Nephron (organoid): ENCODE measurements around the gene E2F4.
A peak's percentile ranks its signal among the peaks of the same experiment; 100 is the strongest.

ENCODE experiments used
- H3K27ac Mint-ChIP-seq, 3 experiments: 2 replicates each; pipeline ENCODE4 v1.8.0; 2020; ENCODE audit warnings: mixed read lengths in 3 of 3, mild to moderate bottlenecking in 2 of 3, moderate library complexity in 1 of 3
- H3K27me3 Mint-ChIP-seq: 2 replicates; pipeline ENCODE4 v1.8.0; 2021; ENCODE audit warnings: low read depth, mild to moderate bottlenecking, moderate library complexity, mixed read lengths
- H3K36me3 Mint-ChIP-seq: 2 replicates; pipeline ENCODE4 v1.8.0; 2020; ENCODE audit warnings: low read depth, mixed read lengths
- H3K4me1 Mint-ChIP-seq: 2 replicates; pipeline ENCODE4 v1.8.0; 2020; ENCODE audit warnings: mixed read lengths
- H3K4me3 Mint-ChIP-seq, 3 experiments: 2 replicates each; pipeline ENCODE4 v1.8.0; 2020; ENCODE audit warnings: mild to moderate bottlenecking in 3 of 3, mixed read lengths in 3 of 3, moderate library complexity in 2 of 3
- H3K9me3 Mint-ChIP-seq: 2 replicates; pipeline ENCODE4 v1.8.0; 2020; ENCODE audit warnings: mixed read lengths
- CTCF ChIP-seq, 3 experiments: fragments of 200-600 bp; sonication (generic); IDR thresholded peaks; one replicate each; pipeline ENCODE4 v1.5.0; 2021; ENCODE audit warnings: antibody characterized with exemption in 3 of 3; ENCODE audit not compliant: unreplicated experiment in 3 of 3

E2F4 gene

GRCh38 chr16:67199808-67200198 is 7.8 kb downstream of the E2F4 start:
- TF ChIP-seq CTCF (IDR thresholded peaks at IDR 0.05; ENCODE audit: unreplicated experiment in 3 of 3): peak in 1 of 3 experiments; percentile 16
- Mint-ChIP-seq H3K36me3 (peaks cover 32% of the 10 kb centered on the region), H3K9me3 (no peaks in the 10 kb centered on the region), H3K27me3 (peaks cover 5% of the 10 kb centered on the region), H3K4me3 (peak overlapping the region in 2 of 3 experiments; percentile 14 to 34), H3K27ac (no peak overlapping the region), H3K4me1 (peaks cover 8% of the 10 kb centered on the region)

DNA sequence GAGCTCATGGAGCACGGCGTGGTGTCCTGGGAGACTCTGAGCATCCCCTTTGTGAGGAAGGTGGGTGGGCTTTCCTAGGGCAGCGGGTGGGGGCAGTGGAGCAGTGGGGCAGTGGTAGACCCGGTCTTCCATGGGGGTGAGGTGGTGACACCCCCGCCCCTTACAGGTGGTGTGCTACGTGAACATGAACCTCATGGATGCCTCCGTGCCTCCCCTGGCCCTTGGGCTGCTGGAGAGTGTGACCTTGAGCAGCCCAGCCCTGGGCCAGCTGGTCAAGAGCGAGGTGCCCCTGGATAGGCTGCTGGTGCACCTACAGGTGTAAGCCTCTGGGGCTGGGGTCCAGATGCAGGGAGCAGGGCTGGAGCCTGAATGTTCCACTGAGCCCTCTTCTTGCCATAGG is 8.5 kb downstream of the E2F4 start:
- Mint-ChIP-seq H3K27me3 (peaks cover 5% of the 10 kb centered on the region), H3K4me3 (no peak overlapping the region), H3K27ac (no peak overlapping the region), H3K4me1 (peaks cover 8% of the 10 kb centered on the region), H3K36me3 (peaks cover 26% of the 10 kb centered on the region), H3K9me3 (no peaks in the 10 kb centered on the region)
- no peak for TF ChIP-seq CTCF (IDR thresholded peaks at IDR 0.05; ENCODE audit: unreplicated experiment in 3 of 3)

- H3K27ac Mint-ChIP-seq: no peak overlapping the region
- TF ChIP-seq CTCF (IDR thresholded peaks at IDR 0.05; ENCODE audit: unreplicated experiment in 3 of 3): no peak
- H3K4me1 Mint-ChIP-seq: peaks cover 3% of the 10 kb centered on the region
- H3K36me3 Mint-ChIP-seq: peaks cover 14% of the 10 kb centered on the region
- H3K27me3 Mint-ChIP-seq: peaks cover 5% of the 10 kb centered on the region
- H3K9me3 Mint-ChIP-seq: no peaks in the 10 kb centered on the region
- H3K4me3 Mint-ChIP-seq: no peak overlapping the region
Observed at GRCh38 chr16:67201411-67202345, 9.7 kb downstream of the E2F4 start.

- H3K27ac Mint-ChIP-seq: no peak overlapping the region
- H3K4me1 Mint-ChIP-seq: no peaks in the 10 kb centered on the region
- no peaks in the 10 kb centered on the region for H3K9me3 Mint-ChIP-seq
Observed at GRCh38 chr16:67202426-67202825, 10.5 kb downstream of the E2F4 start.

GRCh38 chr16:67202956-67203493 is 11.1 kb downstream of the E2F4 start:
- Mint-ChIP-seq H3K36me3 (peaks cover 6% of the 10 kb centered on the region), H3K27me3 (peaks cover 4% of the 10 kb centered on the region), H3K9me3 (no peaks in the 10 kb centered on the region), H3K4me1 (no peaks in the 10 kb centered on the region), H3K27ac (no peak overlapping the region), H3K4me3 (no peak overlapping the region)
- TF ChIP-seq CTCF (IDR thresholded peaks at IDR 0.05; ENCODE audit: unreplicated experiment in 3 of 3): no peak

More at GRCh38 chr16:67202426-67202825, 10.5 kb downstream of the E2F4 start:
- H3K27me3 Mint-ChIP-seq: peaks cover 5% of the 10 kb centered on the region
- peaks cover 9% of the 10 kb centered on the region for H3K36me3 Mint-ChIP-seq
- H3K4me3 Mint-ChIP-seq: no peak overlapping the region
- no peak for TF ChIP-seq CTCF (IDR thresholded peaks at IDR 0.05; ENCODE audit: unreplicated experiment in 3 of 3)
